Measurements from ENCODE around the gene LGALS1.

Gene LGALS1

DNA sequence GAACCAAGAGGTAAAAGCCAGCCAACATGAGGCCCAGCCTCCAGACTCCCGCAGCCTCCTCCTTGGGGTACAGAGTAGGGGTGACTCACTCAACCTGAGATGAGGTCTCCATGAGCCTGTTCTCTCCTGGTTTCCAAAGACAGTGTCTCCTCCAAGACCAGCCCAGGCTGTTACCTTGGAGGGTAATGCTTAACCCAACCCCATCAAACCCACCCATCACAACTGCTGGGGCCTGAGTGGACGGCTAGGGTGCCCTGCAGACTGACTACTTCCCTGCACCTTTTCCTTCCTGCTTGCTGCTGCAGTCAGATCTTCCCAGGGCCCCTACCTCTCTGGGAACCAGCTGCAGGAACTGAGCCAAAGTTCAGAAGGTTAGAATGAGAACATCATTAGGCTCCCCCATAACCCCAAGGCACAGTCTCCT, 5.6 kb downstream of the LGALS1 start:
- H3K27ac ChIP-seq (ENCODE audit: low read length) = no peak overlapping the region
- ATAC-seq (ENCODE audit: insufficient read depth, low read depth) = no peak
- DNase-seq = no peak
- no peaks in the 10 kb centered on the region; the same call in 1 of the 2 replicates for H3K79me2 ChIP-seq (ENCODE audit: insufficient read depth, low read length)
- H3K27me3 ChIP-seq (ENCODE audit: insufficient read depth, low read length, poor library complexity) = no peaks in the 10 kb centered on the region
- H2AFZ ChIP-seq (ENCODE audit: low read depth, low read length) = no peak overlapping the region
- no peaks in the 10 kb centered on the region for H4K20me1 ChIP-seq (ENCODE audit: insufficient read depth, low read length)
- TF ChIP-seq, protein P1, sequence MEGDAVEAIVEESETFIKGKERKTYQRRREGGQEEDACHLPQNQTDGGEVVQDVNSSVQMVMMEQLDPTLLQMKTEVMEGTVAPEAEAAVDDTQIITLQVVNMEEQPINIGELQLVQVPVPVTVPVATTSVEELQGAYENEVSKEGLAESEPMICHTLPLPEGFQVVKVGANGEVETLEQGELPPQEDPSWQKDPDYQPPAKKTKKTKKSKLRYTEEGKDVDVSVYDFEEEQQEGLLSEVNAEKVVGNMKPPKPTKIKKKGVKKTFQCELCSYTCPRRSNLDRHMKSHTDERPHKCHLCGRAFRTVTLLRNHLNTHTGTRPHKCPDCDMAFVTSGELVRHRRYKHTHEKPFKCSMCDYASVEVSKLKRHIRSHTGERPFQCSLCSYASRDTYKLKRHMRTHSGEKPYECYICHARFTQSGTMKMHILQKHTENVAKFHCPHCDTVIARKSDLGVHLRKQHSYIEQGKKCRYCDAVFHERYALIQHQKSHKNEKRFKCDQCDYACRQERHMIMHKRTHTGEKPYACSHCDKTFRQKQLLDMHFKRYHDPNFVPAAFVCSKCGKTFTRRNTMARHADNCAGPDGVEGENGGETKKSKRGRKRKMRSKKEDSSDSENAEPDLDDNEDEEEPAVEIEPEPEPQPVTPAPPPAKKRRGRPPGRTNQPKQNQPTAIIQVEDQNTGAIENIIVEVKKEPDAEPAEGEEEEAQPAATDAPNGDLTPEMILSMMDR (IDR thresholded peaks at IDR 0.05; ENCODE audit: borderline replicate concordance, extremely low read depth, low read length, poor library complexity, severe bottlenecking) = no peak
- H3K4me2 ChIP-seq (ENCODE audit: insufficient read depth, low read length) = no peak overlapping the region
- no peak overlapping the region for H3K9ac ChIP-seq (ENCODE audit: low read depth, low read length)
- H3K36me3 ChIP-seq (ENCODE audit: insufficient read depth, low read length) = no peaks in the 10 kb centered on the region
- H3K9me3 ChIP-seq (ENCODE audit: insufficient read depth, low read length, severe bottlenecking) = no peaks in the 10 kb centered on the region
- no peak overlapping the region for H3K4me3 ChIP-seq (ENCODE audit: low read depth in 1 of 2, low read length in 2 of 2)
- H3K4me1 ChIP-seq (ENCODE audit: insufficient read depth, low read length) = peaks cover 34% of the 10 kb centered on the region

DNA sequence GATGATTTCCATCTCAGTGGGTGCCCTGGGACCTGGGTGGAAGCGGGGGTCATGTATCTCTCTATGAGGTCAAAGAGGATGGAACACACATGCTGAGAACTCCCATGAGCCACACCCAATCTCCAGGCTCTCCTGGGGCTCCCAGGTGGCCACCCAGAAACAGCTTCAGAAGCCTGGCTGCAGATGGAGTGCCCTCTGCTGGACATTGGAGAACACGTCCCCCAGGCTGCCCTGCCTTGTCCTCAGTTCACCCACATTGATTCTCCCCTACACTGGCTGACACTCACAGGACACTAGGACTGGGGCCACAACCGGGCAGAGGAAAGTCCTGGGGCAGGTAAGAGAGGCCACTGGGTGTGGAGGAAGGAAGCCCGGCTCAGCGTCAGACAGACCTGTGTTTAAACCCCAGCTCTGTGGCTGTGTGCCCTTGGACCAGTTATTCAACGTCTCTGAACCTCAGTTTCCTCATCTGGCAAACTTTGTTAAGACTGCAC, 6.2 kb downstream of the LGALS1 start:
- Histone ChIP-seq H3K79me2 (ENCODE audit: insufficient read depth, low read length) (peaks cover 6% of the 10 kb centered on the region), H3K27me3 (ENCODE audit: insufficient read depth, low read length, poor library complexity) (no peaks in the 10 kb centered on the region), H3K4me1 (ENCODE audit: insufficient read depth, low read length) (peaks cover 30% of the 10 kb centered on the region), H2AFZ (ENCODE audit: low read depth, low read length) (0 out of 2 replicates have a peak overlapping the region, but pooled peaks have one; percentile 38), H3K9me3 (ENCODE audit: insufficient read depth, low read length, severe bottlenecking) (no peaks in the 10 kb centered on the region), H3K4me2 (ENCODE audit: insufficient read depth, low read length) (no peak overlapping the region), H3K9ac (ENCODE audit: low read depth, low read length) (no peak overlapping the region), H3K4me3 (ENCODE audit: low read depth in 1 of 2, low read length in 2 of 2) (no peak overlapping the region), H3K36me3 (ENCODE audit: insufficient read depth, low read length) (peaks cover 2% of the 10 kb centered on the region; the same call in 1 of the 2 replicates), H4K20me1 (ENCODE audit: insufficient read depth, low read length) (no peaks in the 10 kb centered on the region), H3K27ac (ENCODE audit: low read length) (no peak overlapping the region)
- DNase-seq = peak; percentile 77
- ATAC-seq (ENCODE audit: insufficient read depth, low read depth) = peak; percentile 44
- TF ChIP-seq, protein P1 (IDR thresholded peaks at IDR 0.05; ENCODE audit: borderline replicate concordance, extremely low read depth, low read length, poor library complexity, severe bottlenecking) = peak; percentile 95
- TF ChIP-seq EZH2 (IDR thresholded peaks at IDR 0.05; ENCODE audit: borderline replicate concordance, low read depth, low read length, severe bottlenecking) = no peak

DNA sequence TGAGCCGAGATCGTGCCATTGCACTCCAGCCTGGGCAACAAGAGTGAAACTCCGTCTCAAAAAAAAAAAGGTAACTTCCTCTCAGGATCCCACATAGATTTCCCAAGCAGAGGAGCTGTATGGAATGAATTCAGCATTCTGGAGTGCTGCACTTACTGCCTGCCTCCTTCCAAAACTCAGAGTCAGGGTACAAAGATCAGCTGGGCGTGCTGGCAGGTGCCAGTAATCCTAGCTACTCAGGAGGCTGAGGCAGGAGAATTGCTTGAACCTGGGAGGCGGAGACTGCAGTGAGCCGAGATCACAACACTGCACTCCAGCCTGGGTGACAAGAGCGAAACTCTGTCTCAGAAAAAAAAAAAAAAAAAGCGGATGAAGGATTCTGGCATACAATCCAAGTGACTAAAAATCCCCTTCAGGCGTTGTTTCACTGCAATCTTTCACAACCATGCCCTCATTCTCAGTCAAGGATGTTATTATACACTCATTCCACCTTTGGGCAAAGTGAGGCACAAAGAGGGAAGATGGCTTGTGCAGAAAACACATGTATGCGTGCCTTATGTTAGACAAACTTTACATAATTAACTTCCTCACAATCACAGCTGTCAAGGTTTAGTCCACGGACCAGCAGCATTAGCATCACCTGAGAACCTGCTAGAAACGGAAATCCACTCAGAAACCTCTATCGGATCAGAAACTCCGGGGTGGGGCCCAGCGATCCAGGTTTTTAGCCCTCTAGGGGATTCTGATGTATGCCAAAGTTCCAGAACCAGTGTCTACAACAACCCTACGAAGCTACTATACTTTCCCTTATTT, 9.6 kb downstream of the LGALS1 start:
- H2AFZ ChIP-seq (ENCODE audit: low read depth, low read length) = peak overlapping the region; percentile 44
- no peak overlapping the region for H3K4me2 ChIP-seq (ENCODE audit: insufficient read depth, low read length)
- H3K36me3 ChIP-seq (ENCODE audit: insufficient read depth, low read length) = peaks cover 28% of the 10 kb centered on the region
- no peak for TF ChIP-seq EZH2 (IDR thresholded peaks at IDR 0.05; ENCODE audit: borderline replicate concordance, low read depth, low read length, severe bottlenecking)
- TF ChIP-seq, protein P1 (IDR thresholded peaks at IDR 0.05; ENCODE audit: borderline replicate concordance, extremely low read depth, low read length, poor library complexity, severe bottlenecking) = no peak
- H3K4me3 ChIP-seq (ENCODE audit: low read depth in 1 of 2, low read length in 2 of 2) = no peak overlapping the region
- no peaks in the 10 kb centered on the region for H3K27me3 ChIP-seq (ENCODE audit: insufficient read depth, low read length, poor library complexity)
- peaks cover 31% of the 10 kb centered on the region for H3K79me2 ChIP-seq (ENCODE audit: insufficient read depth, low read length)
- ATAC-seq (ENCODE audit: insufficient read depth, low read depth) (no peak), DNase-seq (no peak)
- no peak overlapping the region for H3K27ac ChIP-seq (ENCODE audit: low read length)
- H3K9ac ChIP-seq (ENCODE audit: low read depth, low read length) = no peak overlapping the region
- H3K9me3 ChIP-seq (ENCODE audit: insufficient read depth, low read length, severe bottlenecking) = no peaks in the 10 kb centered on the region
- H4K20me1 ChIP-seq (ENCODE audit: insufficient read depth, low read length) = peaks cover 5% of the 10 kb centered on the region; the same call in 1 of the 2 replicates
- H3K4me1 ChIP-seq (ENCODE audit: insufficient read depth, low read length) = peaks cover 32% of the 10 kb centered on the region
